Endothelial cell of umbilical vein (primary cell): Measurements from ENCODE around the gene CDH7.

Experiments
- CTCF ChIP-seq, 2 donors: IDR thresholded peaks; 1 replicate in 1 of 2; 2 replicates in 1 of 2; pipeline ENCODE4 v1.5.1; 2011; ENCODE audit warnings: low read length in 2 of 2, mild to moderate bottlenecking in 2 of 2, moderate library complexity in 2 of 2, control low read depth in 1 of 2, inconsistent platforms in 1 of 2, low read depth in 1 of 2; ENCODE audit not compliant: insufficient read depth in 1 of 2; ENCODE audit errors: extremely low read depth in 1 of 2
- EZH2 ChIP-seq: IDR thresholded peaks from 2 replicates; pipeline ENCODE4 v1.6.1; 2012; ENCODE audit warnings: borderline replicate concordance, low read depth, mild to moderate bottlenecking, moderate library complexity, low read length, inconsistent platforms; ENCODE audit not compliant: severe bottlenecking
- FOS ChIP-seq: IDR thresholded peaks from 2 replicates; pipeline ENCODE4 v1.6.1; 2011; ENCODE audit warnings: mild to moderate bottlenecking, low read length, moderate library complexity, borderline replicate concordance; ENCODE audit not compliant: insufficient read depth
- JUN ChIP-seq: IDR thresholded peaks from 2 replicates; pipeline ENCODE4 v1.6.1; 2011; ENCODE audit warnings: borderline replicate concordance, low read depth; ENCODE audit not compliant: insufficient read length, insufficient read depth
- MYC ChIP-seq: IDR thresholded peaks from one replicate; pipeline ENCODE4 v1.6.1; 2011; ENCODE audit warnings: mild to moderate bottlenecking, low read depth, low read length
- POLR2A ChIP-seq: IDR thresholded peaks from 2 replicates; pipeline ENCODE4 v1.6.1; 2012; ENCODE audit warnings: low read depth, mild to moderate bottlenecking, control low read depth, low read length
- POLR2AphosphoS5 ChIP-seq: IDR thresholded peaks from 2 replicates; pipeline ENCODE4 v1.6.1; 2012; ENCODE audit warnings: low read depth, mild to moderate bottlenecking, control low read depth, low read length, moderate library complexity; ENCODE audit not compliant: insufficient read depth
- TF ChIP-seq, protein P1 (sequence below): IDR thresholded peaks from 2 replicates; pipeline ENCODE4 v1.6.1; 2011; ENCODE audit not compliant: insufficient read depth, insufficient read length

GRCh38 chr18:65752625-65753325 lies 2.0 kb downstream of the CDH7 start:
- no peak for TF ChIP-seq CTCF (IDR thresholded peaks at IDR 0.05; ENCODE audit: extremely low read depth in 1 of 2, insufficient read depth in 1 of 2, low read depth in 1 of 2, low read length in 2 of 2)
- no peak for TF ChIP-seq POLR2AphosphoS5
- TF ChIP-seq POLR2A: no peak
- TF ChIP-seq EZH2: no peak
- no peak for TF ChIP-seq MYC
- TF ChIP-seq, protein P1, sequence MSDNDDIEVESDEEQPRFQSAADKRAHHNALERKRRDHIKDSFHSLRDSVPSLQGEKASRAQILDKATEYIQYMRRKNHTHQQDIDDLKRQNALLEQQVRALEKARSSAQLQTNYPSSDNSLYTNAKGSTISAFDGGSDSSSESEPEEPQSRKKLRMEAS: no peak
- TF ChIP-seq JUN: no peak
- TF ChIP-seq FOS: no peak
